Right atrium auricular region (tissue), 2 donors: ENCODE data around the gene ZBTB9. TPM values are rescaled to one million over a fixed set of nuclear protein-coding genes. Genes with fewer than 3 reads are reported as not detected.

Source experiments
- DNase-seq: peaks from one replicate; pipeline ENCODE4 v3.0.0-alpha.2; 2019; ENCODE audit warnings: low spot score
- H3K27ac ChIP-seq, 2 donors: fragments of 200-600 bp; sonication (generic); 1 replicate in 1 of 2; 2 replicates in 1 of 2; pipeline ENCODE4 v1.5.1; 2016 to 2019
- H3K27me3 ChIP-seq, 2 donors: fragments of 200-600 bp; sonication (generic); one replicate each; pipeline versions ENCODE4 v1.5.1 to v1.6.0; 2017 to 2019
- H3K36me3 ChIP-seq: fragments of 200-600 bp; sonication (generic); one replicate; pipeline ENCODE4 v1.5.1; 2016
- H3K4me1 ChIP-seq, 2 donors: fragments of 200-600 bp; sonication (generic); one replicate each; pipeline versions ENCODE4 v1.5.1 to v1.6.0; 2017 to 2019
- H3K4me3 ChIP-seq, 2 donors: fragments of 200-600 bp; sonication (generic); 1 replicate in 1 of 2; 2 replicates in 1 of 2; pipeline ENCODE4 v1.5.1; 2017 to 2019; ENCODE audit warnings: mild to moderate bottlenecking in 1 of 2, moderate library complexity in 1 of 2
- H3K9me3 ChIP-seq, 2 donors: fragments of 200-600 bp; sonication (generic); one replicate each; pipeline ENCODE4 v1.5.1; 2019
- CTCF ChIP-seq, 2 donors: fragments of 200-600 bp; sonication (generic); IDR thresholded peaks; one replicate each; pipeline ENCODE4 v1.5.1; 2019; ENCODE audit warnings: antibody characterized with exemption in 2 of 2
- total RNA-seq, 2 donors: library from RNA; depleted of rRNA; stranded (reverse); fragments of >200 nt; gene quantifications; one replicate each; pipeline ENCODE4 v1.1.0, GENCODE V29; 2016

Gene ZBTB9
- total RNA-seq, 2 donors from 2014 or later: 1.3 to 4.1 TPM

GRCh38 chr6:33441457-33441856, 12.9 kb upstream of the ZBTB9 start:
- H3K27ac ChIP-seq: no peak overlapping the region
- TF ChIP-seq CTCF (IDR thresholded peaks at IDR 0.05): no peak
- H3K9me3 ChIP-seq: no peaks in the 10 kb centered on the region
- peaks cover 45% of the 10 kb centered on the region for H3K36me3 ChIP-seq
- H3K4me1 ChIP-seq: no peaks in the 10 kb centered on the region
- DNase-seq: no peak
- H3K27me3 ChIP-seq: no peaks in the 10 kb centered on the region
- H3K4me3 ChIP-seq: no peak overlapping the region

GRCh38 chr6:33442283-33442682, 12.1 kb upstream of the ZBTB9 start:
- Histone ChIP-seq H3K36me3 (peaks cover 40% of the 10 kb centered on the region), H3K4me3 (no peak overlapping the region), H3K27ac (no peak overlapping the region), H3K27me3 (no peaks in the 10 kb centered on the region), H3K4me1 (no peaks in the 10 kb centered on the region), H3K9me3 (no peaks in the 10 kb centered on the region)
- TF ChIP-seq CTCF (IDR thresholded peaks at IDR 0.05): no peak
- no peak for DNase-seq

GRCh38 chr6:33443025-33443424, 11.4 kb upstream of the ZBTB9 start:
- Histone ChIP-seq H3K27me3 (no peaks in the 10 kb centered on the region), H3K36me3 (peaks cover 33% of the 10 kb centered on the region), H3K27ac (no peak overlapping the region), H3K4me1 (no peaks in the 10 kb centered on the region), H3K4me3 (no peak overlapping the region), H3K9me3 (no peaks in the 10 kb centered on the region)
- TF ChIP-seq CTCF (IDR thresholded peaks at IDR 0.05): no peak
- no peak for DNase-seq

- H3K4me1 ChIP-seq: no peaks in the 10 kb centered on the region
- no peak overlapping the region for H3K4me3 ChIP-seq
- DNase-seq: no peak
- H3K36me3 ChIP-seq: peaks cover 25% of the 10 kb centered on the region
- H3K27me3 ChIP-seq: no peaks in the 10 kb centered on the region
- H3K27ac ChIP-seq: no peak overlapping the region
- TF ChIP-seq CTCF (IDR thresholded peaks at IDR 0.05): no peak
- no peaks in the 10 kb centered on the region for H3K9me3 ChIP-seq
Observed at GRCh38 chr6:33443619-33444504, 10.5 kb upstream of the ZBTB9 start.

- TF ChIP-seq CTCF (IDR thresholded peaks at IDR 0.05): no peak
- Histone ChIP-seq H3K27ac (no peak overlapping the region), H3K27me3 (no peaks in the 10 kb centered on the region), H3K4me3 (no peak overlapping the region), H3K9me3 (no peaks in the 10 kb centered on the region), H3K4me1 (no peaks in the 10 kb centered on the region), H3K36me3 (peaks cover 25% of the 10 kb centered on the region)
- DNase-seq: no peak
Observed at GRCh38 chr6:33445119-33445603, 9.2 kb upstream of the ZBTB9 start.
